ENCODE measurements around the gene CD6.

DNA sequence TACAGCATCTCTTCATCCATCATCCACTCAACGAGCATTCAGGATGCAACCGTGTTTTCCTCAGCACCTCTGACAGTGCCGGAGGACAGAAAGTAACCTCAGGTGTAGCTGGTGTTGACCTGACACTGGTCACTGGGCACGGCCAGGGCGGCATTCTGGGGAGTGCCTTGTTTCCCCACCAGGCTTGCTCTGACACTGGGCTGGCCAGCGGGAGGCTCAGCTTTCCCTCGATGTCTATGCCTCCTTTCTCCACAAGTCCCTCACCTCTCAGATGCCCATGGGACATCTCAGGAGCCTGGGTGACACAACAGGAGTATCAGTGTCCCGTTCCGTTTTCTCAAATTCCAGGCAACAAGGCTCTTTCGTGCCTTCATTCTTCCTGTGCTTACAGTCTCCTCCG is 28.9 kb downstream of the CD6 start:
- TF ChIP-seq POLR2AphosphoS5 (IDR thresholded peaks at IDR 0.05; ENCODE audit: low read depth, low read length) (no peak), TAF1 (IDR thresholded peaks at IDR 0.05; ENCODE audit: borderline replicate concordance, low read depth, low read length) (no peak)
